Endometrium (tissue), 2 donors: Measurements from ENCODE around the gene ITGB1.
"Not testable (repeated sequence)": the region's sequence is repeated elsewhere in the genome, so short reads cannot be mapped to it uniquely, and the experiment has no call there.

Source experiments
- FAIRE-seq: peaks from 2 replicates; lab custom pipeline; 2012; peaks lifted over from hg19 to GRCh38; lab: Jason Lieb, UNC
- donor health status: control.
- donor health status: control.

Gene ITGB1

GRCh38 chr10:32958085-32959005 is at the start of gene ITGB1:
ITGB1 (minus strand) TSS chr10:32958230; CDS start chr10:32935558, 22,672 bp downstream.
- no peak for FAIRE-seq

- no peak for FAIRE-seq
Observed at GRCh38 chr10:33006342-33006887, 48.4 kb upstream of the ITGB1 start.

GRCh38 chr10:33005322-33006301 is 47.6 kb upstream of the ITGB1 start:
- FAIRE-seq = no peak

- FAIRE-seq = no peak
Observed at GRCh38 chr10:33001908-33002492, 44.0 kb upstream of the ITGB1 start.

GRCh38 chr10:32998060-32998581 is 40.1 kb upstream of the ITGB1 start:
- FAIRE-seq = not testable (repeated sequence)

- no peak for FAIRE-seq
Observed at GRCh38 chr10:32995751-32996150, 37.7 kb upstream of the ITGB1 start.

- FAIRE-seq = no peak
Observed at GRCh38 chr10:32995066-32995622, 37.1 kb upstream of the ITGB1 start.

- not testable (repeated sequence) for FAIRE-seq
Observed at GRCh38 chr10:32994632-32995031, 36.6 kb upstream of the ITGB1 start.

- not testable (repeated sequence) for FAIRE-seq
Observed at GRCh38 chr10:32992310-32992709, 34.3 kb upstream of the ITGB1 start.

GRCh38 chr10:32990811-32991210 is 32.8 kb upstream of the ITGB1 start:
- FAIRE-seq = no peak

GRCh38 chr10:32988604-32989003 is 30.6 kb upstream of the ITGB1 start:
- no peak for FAIRE-seq

GRCh38 chr10:32987172-32987571 is 29.1 kb upstream of the ITGB1 start:
- FAIRE-seq = no peak

- no peak for FAIRE-seq
Observed at GRCh38 chr10:32985775-32986350, 27.8 kb upstream of the ITGB1 start.

- FAIRE-seq = no peak
Observed at GRCh38 chr10:32985341-32985764, 27.3 kb upstream of the ITGB1 start.

- no peak for FAIRE-seq
Observed at GRCh38 chr10:32984003-32984600, 26.1 kb upstream of the ITGB1 start.

- no peak for FAIRE-seq
Observed at GRCh38 chr10:32982911-32983909, 25.2 kb upstream of the ITGB1 start.

GRCh38 chr10:32982293-32982709 is 24.3 kb upstream of the ITGB1 start:
- no peak for FAIRE-seq

GRCh38 chr10:32981760-32982159 is 23.7 kb upstream of the ITGB1 start:
- FAIRE-seq = no peak
